Measurements from ENCODE around the gene OPN1MW.
"Not testable (repeated sequence)": the region's sequence is repeated elsewhere in the genome, so short reads cannot be mapped to it uniquely, and the experiment has no call there.

Gene OPN1MW

DNA sequence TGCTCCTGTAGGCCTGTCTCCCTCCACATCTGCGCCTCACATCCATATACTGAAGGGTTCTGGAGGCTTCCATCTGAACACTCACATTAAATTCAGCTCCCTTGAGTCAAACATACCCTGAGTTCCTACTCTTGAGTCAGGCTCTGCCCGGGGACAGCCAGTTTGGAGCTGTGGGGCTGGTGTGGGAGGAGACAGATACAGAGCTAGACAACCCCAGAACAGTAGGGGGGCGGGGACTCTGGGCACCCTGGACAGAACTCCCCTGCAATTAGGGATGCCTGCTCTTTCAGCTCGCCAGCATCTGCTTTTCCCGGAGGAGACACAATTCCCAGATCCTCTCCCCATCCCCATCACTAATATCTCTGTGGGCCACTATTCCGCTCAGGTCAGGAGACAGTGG, 42.9 kb downstream of the OPN1MW start:
- not testable (repeated sequence) for H3K4me1 ChIP-seq (ENCODE audit: insufficient read depth, low read length); H3K9ac ChIP-seq (ENCODE audit: low read depth, low read length); H3K9me3 ChIP-seq (ENCODE audit: insufficient read depth, low read depth, low read length); H3K27me3 ChIP-seq (ENCODE audit: insufficient read depth, low read length); H3K36me3 ChIP-seq (ENCODE audit: insufficient read depth, low read depth, low read length); H3K4me3 ChIP-seq (ENCODE audit: low read length); H3K27ac ChIP-seq (ENCODE audit: low read length)

DNA sequence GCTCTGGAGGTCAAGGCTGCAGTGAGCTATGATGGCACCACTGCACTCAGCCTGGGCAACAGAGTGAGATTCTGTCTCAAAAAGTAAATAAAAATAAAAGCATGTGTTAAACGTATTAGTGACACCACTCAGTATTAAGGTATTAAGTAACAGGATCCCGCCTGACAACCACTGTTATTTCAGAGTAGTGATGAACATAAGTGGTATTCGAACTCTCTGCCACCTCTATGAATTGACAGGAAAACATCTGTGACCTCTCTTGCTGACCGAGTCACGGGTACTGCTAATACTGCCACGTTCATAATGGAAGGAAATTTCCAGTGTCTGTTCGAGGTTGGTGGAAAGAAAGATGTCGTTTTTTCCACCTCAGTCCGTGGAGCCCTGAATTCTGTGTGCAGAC, 44.3 kb downstream of the OPN1MW start:
- H3K36me3 ChIP-seq (ENCODE audit: insufficient read depth, low read depth, low read length); H3K4me1 ChIP-seq (ENCODE audit: insufficient read depth, low read length); H3K4me3 ChIP-seq (ENCODE audit: low read length); H3K27ac ChIP-seq (ENCODE audit: low read length); H3K9ac ChIP-seq (ENCODE audit: low read depth, low read length); H3K27me3 ChIP-seq (ENCODE audit: insufficient read depth, low read length); H3K9me3 ChIP-seq (ENCODE audit: insufficient read depth, low read depth, low read length): not testable (repeated sequence)

DNA sequence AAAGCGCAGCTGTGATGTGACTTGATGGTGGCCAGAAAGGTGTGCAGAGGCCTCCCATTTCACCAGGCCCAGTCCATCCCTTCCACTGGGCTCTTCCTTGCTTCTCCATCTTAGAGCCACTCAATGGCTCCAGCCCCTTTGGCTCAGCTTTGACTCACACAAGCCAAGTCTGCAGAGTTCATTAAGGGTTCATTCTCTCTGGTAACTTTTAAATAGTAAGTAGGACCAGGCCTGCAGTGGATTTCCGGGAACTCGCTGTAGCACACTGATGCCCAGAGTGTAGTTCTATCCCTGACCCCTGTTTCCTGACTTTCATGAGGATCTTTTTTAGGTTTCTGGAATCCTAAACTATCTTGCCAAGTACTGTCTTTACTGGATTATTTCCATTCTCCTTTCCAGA, 49.0 kb downstream of the OPN1MW start:
- not testable (repeated sequence) for H3K36me3 ChIP-seq (ENCODE audit: insufficient read depth, low read depth, low read length); H3K9me3 ChIP-seq (ENCODE audit: insufficient read depth, low read depth, low read length); H3K4me1 ChIP-seq (ENCODE audit: insufficient read depth, low read length); H3K9ac ChIP-seq (ENCODE audit: low read depth, low read length); H3K27me3 ChIP-seq (ENCODE audit: insufficient read depth, low read length); H3K4me3 ChIP-seq (ENCODE audit: low read length); H3K27ac ChIP-seq (ENCODE audit: low read length)

DNA sequence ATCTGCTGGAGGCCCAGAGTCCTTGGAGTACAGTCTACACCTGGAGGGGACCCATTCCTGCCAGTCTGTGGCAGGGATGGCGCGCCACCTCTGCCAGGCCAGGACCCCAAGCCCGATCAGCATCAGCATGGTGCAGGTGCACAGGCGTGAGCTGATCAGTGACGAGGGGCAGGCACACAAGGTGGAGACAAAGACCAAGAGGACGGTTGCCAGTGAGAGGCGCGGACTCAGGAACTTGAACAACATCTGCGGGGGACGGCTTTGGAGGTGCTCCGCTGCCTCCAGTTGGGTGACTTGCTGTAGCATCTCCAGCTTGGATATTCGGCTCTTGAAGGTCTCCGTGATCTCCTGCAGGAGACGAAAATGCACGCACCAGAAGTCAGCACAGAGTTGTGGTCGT, 51.2 kb downstream of the OPN1MW start:
- not testable (repeated sequence) for H3K4me3 ChIP-seq (ENCODE audit: low read length); H3K9me3 ChIP-seq (ENCODE audit: insufficient read depth, low read depth, low read length); H3K27ac ChIP-seq (ENCODE audit: low read length); H3K4me1 ChIP-seq (ENCODE audit: insufficient read depth, low read length); H3K27me3 ChIP-seq (ENCODE audit: insufficient read depth, low read length); H3K36me3 ChIP-seq (ENCODE audit: insufficient read depth, low read depth, low read length); H3K9ac ChIP-seq (ENCODE audit: low read depth, low read length)

DNA sequence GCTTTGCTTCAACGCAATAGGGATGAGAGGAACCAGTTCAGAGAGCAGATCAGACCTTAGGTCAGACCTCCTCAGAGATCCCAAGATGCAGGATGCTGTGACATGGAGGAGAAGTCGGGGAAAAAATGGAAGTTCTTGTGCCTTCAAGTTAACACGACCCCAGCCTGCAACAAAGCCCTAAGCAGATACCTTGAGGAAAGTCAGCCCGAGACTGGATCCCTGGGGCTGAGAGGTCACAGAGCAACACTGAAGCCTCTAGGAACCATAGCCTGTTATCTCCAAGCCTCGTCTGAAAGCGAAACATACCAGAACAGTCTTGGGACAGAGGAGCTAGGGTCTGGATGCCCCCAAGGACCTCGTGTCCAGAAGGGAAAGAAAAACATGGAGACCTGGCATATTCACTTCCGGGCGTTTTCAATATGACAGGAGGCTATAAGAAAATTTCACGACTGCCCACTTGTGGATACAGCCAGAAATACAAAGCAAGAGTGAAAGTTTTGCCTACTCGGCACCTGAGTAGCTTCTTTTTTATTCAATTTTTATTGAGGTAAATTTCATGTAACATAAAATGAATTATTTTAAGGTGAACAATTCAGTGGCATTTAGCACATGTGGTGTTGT, 56.7 kb downstream of the OPN1MW start:
- not testable (repeated sequence) for H3K36me3 ChIP-seq (ENCODE audit: insufficient read depth, low read depth, low read length); H3K27me3 ChIP-seq (ENCODE audit: insufficient read depth, low read length); H3K9ac ChIP-seq (ENCODE audit: low read depth, low read length); H3K27ac ChIP-seq (ENCODE audit: low read length); H3K4me3 ChIP-seq (ENCODE audit: low read length); H3K9me3 ChIP-seq (ENCODE audit: insufficient read depth, low read depth, low read length); H3K4me1 ChIP-seq (ENCODE audit: insufficient read depth, low read length)

DNA sequence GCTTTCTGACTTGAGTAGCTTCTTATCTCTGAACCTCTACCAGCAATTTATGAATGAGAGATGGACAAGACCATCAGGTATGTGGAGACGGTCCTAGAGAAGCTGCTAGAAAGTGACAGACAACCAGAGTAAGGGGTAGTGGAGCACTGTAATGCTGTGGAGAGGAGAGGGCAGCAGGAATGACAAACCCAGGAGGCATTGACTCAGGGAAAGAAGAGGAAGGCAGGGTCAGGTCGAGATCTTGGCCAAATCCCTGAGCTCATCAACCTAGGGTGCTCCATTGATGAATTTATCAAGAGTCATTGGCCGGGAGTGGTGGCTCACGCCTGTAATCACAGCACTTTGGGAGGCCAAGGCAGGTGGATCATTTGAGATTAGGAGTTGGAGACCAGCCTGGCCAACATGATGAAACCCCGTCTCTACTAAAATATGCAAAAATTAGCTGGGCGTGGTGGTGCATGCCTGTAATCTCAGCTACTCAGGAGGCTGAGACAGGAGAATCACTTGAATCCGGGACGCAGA, 57.6 kb downstream of the OPN1MW start:
- H3K36me3 ChIP-seq (ENCODE audit: insufficient read depth, low read depth, low read length): not testable (repeated sequence)

More for the DNA sequence above, 57.6 kb downstream of the OPN1MW start:
- H3K27ac ChIP-seq (ENCODE audit: low read length); H3K9ac ChIP-seq (ENCODE audit: low read depth, low read length); H3K4me1 ChIP-seq (ENCODE audit: insufficient read depth, low read length); H3K9me3 ChIP-seq (ENCODE audit: insufficient read depth, low read depth, low read length); H3K4me3 ChIP-seq (ENCODE audit: low read length); H3K27me3 ChIP-seq (ENCODE audit: insufficient read depth, low read length): not testable (repeated sequence)

All from iPS-20b (cell line).